Stimulated activated naive CD4-positive, alpha-beta T cell treated with Interleukin-2 at 50 U/mL for 16 hours (primary cell): ENCODE measurements around the gene CRB2.
A peak's percentile ranks its signal among the peaks of the same experiment; 100 is the strongest.
"Not testable (repeated sequence)": the region's sequence is repeated elsewhere in the genome, so short reads cannot be mapped to it uniquely, and the experiment has no call there.

Experiments used
- DNase-seq: peaks from one replicate; lab custom pipeline; 2025; lab: John Stamatoyannopoulos, UW

CRB2 gene

GRCh38 chr9:123329329-123329955 lies 26.6 kb upstream of the CRB2 start:
- no peak for DNase-seq

GRCh38 chr9:123331346-123332060 lies 24.5 kb upstream of the CRB2 start:
- no peak for DNase-seq

- not testable (repeated sequence) for DNase-seq
These were observed 22.8 kb upstream of the CRB2 start for GRCh38 chr9:123333058-123333669.

- DNase-seq, result no peak
These were observed 21.4 kb upstream of the CRB2 start for GRCh38 chr9:123334639-123335038.

GRCh38 chr9:123335193-123335985 lies 20.6 kb upstream of the CRB2 start:
- DNase-seq, result no peak

GRCh38 chr9:123335986-123336329 lies 20.0 kb upstream of the CRB2 start:
- DNase-seq, result no peak

GRCh38 chr9:123336449-123336848 lies 19.5 kb upstream of the CRB2 start:
- no peak for DNase-seq

- no peak for DNase-seq
These were observed 19.0 kb upstream of the CRB2 start for GRCh38 chr9:123336959-123337358.

GRCh38 chr9:123337971-123338370 lies 18.0 kb upstream of the CRB2 start:
- no peak for DNase-seq

GRCh38 chr9:123338710-123339665 lies 17.0 kb upstream of the CRB2 start:
- peak; percentile 68 for DNase-seq

GRCh38 chr9:123339666-123340510 lies 16.1 kb upstream of the CRB2 start:
- peak; percentile 67 for DNase-seq

- no peak for DNase-seq
These were observed 14.2 kb upstream of the CRB2 start for GRCh38 chr9:123341816-123342215.

- DNase-seq, result no peak
These were observed 13.8 kb upstream of the CRB2 start for GRCh38 chr9:123342247-123342646.

GRCh38 chr9:123343443-123344191 lies 12.4 kb upstream of the CRB2 start:
- DNase-seq, result no peak

GRCh38 chr9:123344192-123344949 lies 11.6 kb upstream of the CRB2 start:
- no peak for DNase-seq

GRCh38 chr9:123345567-123345955 lies 10.4 kb upstream of the CRB2 start:
- DNase-seq, result no peak

GRCh38 chr9:123346026-123346425 lies 10.0 kb upstream of the CRB2 start:
- DNase-seq, result no peak

- no peak for DNase-seq
These were observed 9.2 kb upstream of the CRB2 start for GRCh38 chr9:123346826-123347225.
